ENCODE measurements around the gene GPR183.

Gene GPR183

GRCh38 chr13:99307648-99308339 lies 595 bp upstream of the GPR183 start:
- peaks cover 22% of the 10 kb centered on the region for H3K4me1 ChIP-seq (ENCODE audit: insufficient read depth, low read length, poor library complexity, severe bottlenecking)
- H3F3A ChIP-seq (ENCODE audit: low read depth), result no peaks in the 10 kb centered on the region; the same call in 1 of the 2 replicates
- no peak overlapping the region for H2AFZ ChIP-seq (ENCODE audit: low read length)
- peak overlapping the region; percentile 61 for H3K4me2 ChIP-seq (ENCODE audit: low read depth, low read length, poor library complexity, severe bottlenecking)
- H3K9me3 ChIP-seq (ENCODE audit: insufficient read depth, low read depth, low read length), result no peaks in the 10 kb centered on the region
- no peak for TF ChIP-seq EZH2phosphoT487 (IDR thresholded peaks at IDR 0.05; ENCODE audit: borderline replicate concordance)
- no peak for TF ChIP-seq CTCF (conservative IDR thresholded peaks at IDR 0.05; ENCODE audit: low read length)
- H4K20me1 ChIP-seq (ENCODE audit: insufficient read depth, low read length, poor library complexity, severe bottlenecking), result no peaks in the 10 kb centered on the region
- peaks cover 50% of the 10 kb centered on the region; the same call in 1 of the 2 replicates for H3K79me2 ChIP-seq (ENCODE audit: insufficient read depth, low read length)
- no peaks in the 10 kb centered on the region for H3K27me3 ChIP-seq (ENCODE audit: insufficient read depth, low read length, poor library complexity, severe bottlenecking)
- no peaks in the 10 kb centered on the region for H3K9me2 ChIP-seq (replicated peaks; ENCODE audit: low read depth, low read length)
- H3K36me3 ChIP-seq (ENCODE audit: insufficient read depth, low read length), result peaks cover 26% of the 10 kb centered on the region
- H3K9ac ChIP-seq (ENCODE audit: low read depth, low read length, poor library complexity, severe bottlenecking), result peak overlapping the region; percentile 52
- peak overlapping the region; percentile 34 for H3K4me3 ChIP-seq (ENCODE audit: low read length, poor library complexity, severe bottlenecking)

- H3K79me2 ChIP-seq (ENCODE audit: insufficient read depth, low read length), result peaks cover 37% of the 10 kb centered on the region; the same call in 1 of the 2 replicates
- TF ChIP-seq CTCF (conservative IDR thresholded peaks at IDR 0.05; ENCODE audit: low read length), result no peak
- no peak for TF ChIP-seq EZH2phosphoT487 (IDR thresholded peaks at IDR 0.05; ENCODE audit: borderline replicate concordance)
Observed at GRCh38 chr13:99305566-99305965, 1.6 kb downstream of the GPR183 start.

GRCh38 chr13:99305158-99305557 lies 2.0 kb downstream of the GPR183 start:
- Histone ChIP-seq H3K79me2 (ENCODE audit: insufficient read depth, low read length) (peaks cover 36% of the 10 kb centered on the region; the same call in 1 of the 2 replicates), H3K9ac (ENCODE audit: low read depth, low read length, poor library complexity, severe bottlenecking) (no peak overlapping the region), H3F3A (ENCODE audit: low read depth) (no peaks in the 10 kb centered on the region; the same call in 1 of the 2 replicates), H3K4me1 (ENCODE audit: insufficient read depth, low read length, poor library complexity, severe bottlenecking) (peaks cover 22% of the 10 kb centered on the region), H3K4me2 (ENCODE audit: low read depth, low read length, poor library complexity, severe bottlenecking) (no peak overlapping the region), H3K27me3 (ENCODE audit: insufficient read depth, low read length, poor library complexity, severe bottlenecking) (no peaks in the 10 kb centered on the region), H3K9me2 (replicated peaks; ENCODE audit: low read depth, low read length) (no peaks in the 10 kb centered on the region), H4K20me1 (ENCODE audit: insufficient read depth, low read length, poor library complexity, severe bottlenecking) (no peaks in the 10 kb centered on the region), H3K9me3 (ENCODE audit: insufficient read depth, low read depth, low read length) (no peaks in the 10 kb centered on the region), H3K36me3 (ENCODE audit: insufficient read depth, low read length) (peaks cover 26% of the 10 kb centered on the region), H3K4me3 (ENCODE audit: low read length, poor library complexity, severe bottlenecking) (no peak overlapping the region), H2AFZ (ENCODE audit: low read length) (no peak overlapping the region)
- TF ChIP-seq CTCF (conservative IDR thresholded peaks at IDR 0.05; ENCODE audit: low read length) (no peak), EZH2phosphoT487 (IDR thresholded peaks at IDR 0.05; ENCODE audit: borderline replicate concordance) (no peak)

More at GRCh38 chr13:99305566-99305965, 1.6 kb downstream of the GPR183 start:
- H3K4me3 ChIP-seq (ENCODE audit: low read length, poor library complexity, severe bottlenecking), result no peak overlapping the region
- no peak overlapping the region for H3K9ac ChIP-seq (ENCODE audit: low read depth, low read length, poor library complexity, severe bottlenecking)
- H3K27me3 ChIP-seq (ENCODE audit: insufficient read depth, low read length, poor library complexity, severe bottlenecking), result no peaks in the 10 kb centered on the region
- no peaks in the 10 kb centered on the region for H3K9me3 ChIP-seq (ENCODE audit: insufficient read depth, low read depth, low read length)
- H3K4me2 ChIP-seq (ENCODE audit: low read depth, low read length, poor library complexity, severe bottlenecking), result no peak overlapping the region
- H4K20me1 ChIP-seq (ENCODE audit: insufficient read depth, low read length, poor library complexity, severe bottlenecking), result no peaks in the 10 kb centered on the region
- H3K36me3 ChIP-seq (ENCODE audit: insufficient read depth, low read length), result peaks cover 27% of the 10 kb centered on the region
- peaks cover 22% of the 10 kb centered on the region for H3K4me1 ChIP-seq (ENCODE audit: insufficient read depth, low read length, poor library complexity, severe bottlenecking)
- no peaks in the 10 kb centered on the region for H3K9me2 ChIP-seq (replicated peaks; ENCODE audit: low read depth, low read length)
- H2AFZ ChIP-seq (ENCODE audit: low read length), result no peak overlapping the region
- H3F3A ChIP-seq (ENCODE audit: low read depth), result no peaks in the 10 kb centered on the region; the same call in 1 of the 2 replicates

Data from Loucy (cell line).